GM04504 (cell line): ENCODE results near the gene PACS2.
A peak's percentile ranks its signal among the peaks of the same experiment; 100 is the strongest.

ENCODE experiments used
- DNase-seq: peaks from one replicate; pipeline ENCODE4 v3.0.0-alpha.2; 2012; ENCODE audit warnings: low read depth

PACS2 gene

GRCh38 chr14:105386581-105387529, 72.3 kb downstream of the PACS2 start:
- DNase-seq = no peak

- no peak for DNase-seq
Observed at GRCh38 chr14:105387530-105387922, 73.0 kb downstream of the PACS2 start.

GRCh38 chr14:105388110-105388951, 73.8 kb downstream of the PACS2 start:
- DNase-seq = no peak

GRCh38 chr14:105388976-105389375, 74.4 kb downstream of the PACS2 start:
- DNase-seq = no peak

- DNase-seq = no peak
Observed at GRCh38 chr14:105389534-105389933, 75.0 kb downstream of the PACS2 start.

- DNase-seq = no peak
Observed at GRCh38 chr14:105389976-105390848, 75.7 kb downstream of the PACS2 start.

GRCh38 chr14:105390849-105391500, 76.4 kb downstream of the PACS2 start:
- DNase-seq = no peak

- DNase-seq = no peak
Observed at GRCh38 chr14:105391541-105391940, 77.0 kb downstream of the PACS2 start.

- DNase-seq = no peak
Observed at GRCh38 chr14:105392131-105393090, 77.9 kb downstream of the PACS2 start.

- DNase-seq = no peak
Observed at GRCh38 chr14:105393151-105393550, 78.6 kb downstream of the PACS2 start.

- DNase-seq = no peak
Observed at GRCh38 chr14:105394714-105395537, 80.4 kb downstream of the PACS2 start.

GRCh38 chr14:105395538-105395854, 80.9 kb downstream of the PACS2 start:
- no peak for DNase-seq

GRCh38 chr14:105397350-105397931, 82.9 kb downstream of the PACS2 start:
- no peak for DNase-seq

GRCh38 chr14:105398044-105398725, 83.6 kb downstream of the PACS2 start, which contains the start of gene TEX22:
TEX22 (plus strand) TSS chr14:105398538; CDS start chr14:105399341, 803 bp downstream.
- DNase-seq = peak; percentile 40

GRCh38 chr14:105398726-105399465, 84.3 kb downstream of the PACS2 start:
- no peak for DNase-seq

GRCh38 chr14:105399466-105399775, 84.9 kb downstream of the PACS2 start:
- no peak for DNase-seq

GRCh38 chr14:105400016-105400415, 85.5 kb downstream of the PACS2 start:
- no peak for DNase-seq

- no peak for DNase-seq
Observed at GRCh38 chr14:105401699-105402098, 87.2 kb downstream of the PACS2 start.
